ENCODE measurements around the gene F10. TPM values are rescaled to one million over a fixed set of nuclear protein-coding genes. Genes with fewer than 3 reads are reported as not detected.
"Not testable (repeated sequence)": the region's sequence is repeated elsewhere in the genome, so short reads cannot be mapped to it uniquely, and the experiment has no call there.

Gene F10
- total and polyA plus RNA-seq, 8 donors, result 1.1 to 59.4 (median 3.8) TPM

DNA sequence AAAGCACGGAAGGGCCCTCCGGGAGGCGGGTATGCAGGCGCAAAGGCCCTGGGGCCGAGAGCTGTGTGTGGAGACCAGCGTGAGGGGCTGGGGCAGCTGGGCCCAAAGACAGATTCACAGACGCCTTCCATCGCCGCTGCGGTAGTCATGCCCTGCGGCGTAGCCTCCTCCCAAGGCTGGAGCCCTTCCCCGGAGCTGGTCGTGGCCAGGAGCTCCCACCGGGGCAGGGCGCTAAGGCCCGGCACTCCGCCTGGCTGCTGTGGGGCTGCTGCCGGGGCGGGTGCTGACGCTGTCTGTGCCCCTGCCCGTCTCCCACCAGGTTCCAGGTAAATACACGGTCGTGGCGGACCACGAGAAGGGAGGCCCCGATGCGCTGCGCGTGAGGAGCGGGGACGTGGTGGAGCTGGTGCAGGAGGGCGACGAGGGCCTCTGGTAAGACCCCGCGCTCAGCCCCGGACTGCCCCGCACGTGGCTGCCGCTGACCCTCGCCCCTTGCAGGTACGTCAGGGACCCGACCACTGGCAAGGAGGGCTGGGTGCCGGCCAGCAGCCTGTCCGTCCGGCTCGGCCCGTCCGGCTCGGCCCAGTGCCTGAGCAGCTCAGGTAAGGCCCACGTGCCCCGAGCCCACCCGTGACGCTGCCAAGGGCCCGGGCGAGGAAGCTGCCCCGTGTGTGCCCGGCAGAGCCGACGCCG lies 26.4 kb upstream of the F10 start:
- H3K27me3 ChIP-seq, result no peaks in the 10 kb centered on the region
- no peak overlapping the region for H3K4me3 ChIP-seq
- ATAC-seq (no peak), DNase-seq (peak in 2 of 6 donors; percentile 34 to 78), FAIRE-seq (no peak)
- no peaks in the 10 kb centered on the region for H3K4me1 ChIP-seq
- TF ChIP-seq, protein P1, sequence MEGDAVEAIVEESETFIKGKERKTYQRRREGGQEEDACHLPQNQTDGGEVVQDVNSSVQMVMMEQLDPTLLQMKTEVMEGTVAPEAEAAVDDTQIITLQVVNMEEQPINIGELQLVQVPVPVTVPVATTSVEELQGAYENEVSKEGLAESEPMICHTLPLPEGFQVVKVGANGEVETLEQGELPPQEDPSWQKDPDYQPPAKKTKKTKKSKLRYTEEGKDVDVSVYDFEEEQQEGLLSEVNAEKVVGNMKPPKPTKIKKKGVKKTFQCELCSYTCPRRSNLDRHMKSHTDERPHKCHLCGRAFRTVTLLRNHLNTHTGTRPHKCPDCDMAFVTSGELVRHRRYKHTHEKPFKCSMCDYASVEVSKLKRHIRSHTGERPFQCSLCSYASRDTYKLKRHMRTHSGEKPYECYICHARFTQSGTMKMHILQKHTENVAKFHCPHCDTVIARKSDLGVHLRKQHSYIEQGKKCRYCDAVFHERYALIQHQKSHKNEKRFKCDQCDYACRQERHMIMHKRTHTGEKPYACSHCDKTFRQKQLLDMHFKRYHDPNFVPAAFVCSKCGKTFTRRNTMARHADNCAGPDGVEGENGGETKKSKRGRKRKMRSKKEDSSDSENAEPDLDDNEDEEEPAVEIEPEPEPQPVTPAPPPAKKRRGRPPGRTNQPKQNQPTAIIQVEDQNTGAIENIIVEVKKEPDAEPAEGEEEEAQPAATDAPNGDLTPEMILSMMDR (IDR thresholded peaks at IDR 0.05), result no peak
- H3K9me3 ChIP-seq, result no peaks in the 10 kb centered on the region
- no peak overlapping the region for H3K27ac ChIP-seq
- intact Hi-C loops (cut with DNase I), result no loop called here
- H3K36me3 ChIP-seq, result no peaks in the 10 kb centered on the region
- WGBS, 2 donors, result 93 to 94% methylated on average over 58 to 61 of the region's 61 CpGs

DNA sequence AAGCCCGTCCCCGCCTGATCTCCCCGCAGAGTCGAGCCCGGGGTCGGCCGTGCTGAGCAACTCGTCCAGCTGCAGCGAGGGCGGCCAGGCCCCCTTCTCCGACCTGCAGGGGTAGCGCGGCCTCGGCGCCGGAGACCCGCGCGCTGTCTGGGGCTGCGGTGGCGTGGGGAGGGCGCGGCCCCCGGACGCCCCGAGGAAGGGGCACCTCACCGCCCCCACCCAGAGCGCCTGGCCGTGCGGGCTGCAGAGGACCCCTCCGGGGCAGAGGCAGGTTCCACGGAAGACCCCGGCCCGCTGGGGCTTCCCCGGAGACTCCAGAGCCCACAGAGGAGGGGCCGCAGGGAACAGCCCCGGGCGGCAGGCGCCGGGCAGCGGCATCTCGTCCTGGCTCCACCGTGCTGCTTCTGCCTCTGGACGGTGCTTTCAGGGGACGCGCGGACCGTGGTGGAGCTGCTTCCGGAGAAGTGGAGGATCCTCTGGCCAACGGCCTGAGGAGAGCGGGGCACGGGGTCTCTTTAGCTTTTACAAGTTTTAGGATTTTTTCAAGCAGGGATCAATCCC lies 25.8 kb upstream of the F10 start:
- intact Hi-C loops (cut with DNase I), result no loop called here
- H3K4me1 ChIP-seq, result no peaks in the 10 kb centered on the region
- no peaks in the 10 kb centered on the region for H3K36me3 ChIP-seq
- TF ChIP-seq, protein P1 (IDR thresholded peaks at IDR 0.05), result no peak
- WGBS, 2 donors, result 93 to 95% methylated on average over 50 to 52 of the region's 52 CpGs
- H3K4me3 ChIP-seq, result no peak overlapping the region
- FAIRE-seq, result no peak
- H3K9me3 ChIP-seq, result no peaks in the 10 kb centered on the region
- no peaks in the 10 kb centered on the region for H3K27me3 ChIP-seq
- peak in 1 of 6 donors; percentile 50 for DNase-seq
- ATAC-seq, result no peak
- H3K27ac ChIP-seq, result no peak overlapping the region

DNA sequence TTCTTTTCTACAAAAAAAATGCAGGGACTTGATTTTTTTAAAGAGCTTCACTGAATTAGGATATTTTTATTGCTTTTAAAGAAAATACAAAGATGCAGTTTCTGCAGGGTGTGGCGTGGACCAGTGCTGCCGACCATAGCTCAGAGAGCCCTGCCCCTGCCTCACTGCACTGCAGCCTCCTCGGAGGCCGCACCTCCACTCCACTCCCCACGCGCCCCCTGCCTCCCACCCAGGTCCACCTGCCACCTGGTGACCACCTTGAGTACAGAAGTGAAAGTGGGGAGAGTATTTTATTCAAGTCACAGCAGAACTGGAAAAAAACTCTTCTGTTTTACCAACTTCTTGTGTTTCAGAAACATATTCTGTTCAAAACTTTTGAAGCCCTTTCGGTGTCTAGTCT lies 24.9 kb upstream of the F10 start:
- intact Hi-C loops (cut with DNase I), result no loop called here
- Histone ChIP-seq H3K27me3 (no peaks in the 10 kb centered on the region), H3K4me3 (no peak overlapping the region), H3K36me3 (no peaks in the 10 kb centered on the region), H3K4me1 (no peaks in the 10 kb centered on the region), H3K9me3 (no peaks in the 10 kb centered on the region), H3K27ac (no peak overlapping the region)
- DNase-seq (no peak), ATAC-seq (no peak), FAIRE-seq (no peak)
- TF ChIP-seq, protein P1 (IDR thresholded peaks at IDR 0.05), result no peak
- 94 to 95% methylated on average over 7 of the region's 7 CpGs for WGBS, 2 donors

DNA sequence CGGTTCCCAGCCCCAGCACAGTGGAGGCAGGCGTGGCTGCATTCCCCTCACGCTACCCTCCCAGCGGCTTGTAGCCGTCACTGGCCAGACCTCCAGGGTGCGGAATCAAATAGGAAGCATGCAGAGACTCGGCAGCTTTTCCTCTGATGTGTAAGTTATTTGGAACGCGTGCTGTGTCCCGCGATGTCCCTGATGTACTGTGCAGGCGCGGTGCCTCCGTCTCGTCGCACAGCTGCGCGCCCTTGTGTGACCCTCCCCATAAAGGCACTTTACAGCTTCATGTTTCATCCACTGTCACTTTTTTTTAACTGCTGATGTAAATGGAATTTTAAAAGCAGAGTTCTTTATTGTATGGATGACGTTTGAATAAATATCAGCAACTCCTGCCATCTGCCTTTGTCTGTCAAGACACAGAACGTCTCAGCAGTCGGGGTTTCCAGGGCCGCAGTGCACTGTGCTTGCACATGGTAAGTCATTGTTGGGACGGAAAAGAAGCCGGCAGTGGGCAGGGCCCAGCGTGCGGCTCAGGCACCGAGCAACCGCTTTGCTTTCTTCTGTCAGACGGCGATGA lies 24.4 kb upstream of the F10 start:
- Histone ChIP-seq H3K36me3 (no peaks in the 10 kb centered on the region), H3K4me3 (no peak overlapping the region), H3K9me3 (no peaks in the 10 kb centered on the region), H3K27me3 (no peaks in the 10 kb centered on the region), H3K4me1 (no peaks in the 10 kb centered on the region), H3K27ac (no peak overlapping the region)
- intact Hi-C loops (cut with DNase I), result no loop called here
- no peak for DNase-seq
- peak in 1 of 4 donors; percentile 6 for ATAC-seq
- TF ChIP-seq, protein P1 (IDR thresholded peaks at IDR 0.05), result no peak
- WGBS, 2 donors, result 85 to 87% methylated on average over 30 of the region's 30 CpGs
- no peak for FAIRE-seq

DNA sequence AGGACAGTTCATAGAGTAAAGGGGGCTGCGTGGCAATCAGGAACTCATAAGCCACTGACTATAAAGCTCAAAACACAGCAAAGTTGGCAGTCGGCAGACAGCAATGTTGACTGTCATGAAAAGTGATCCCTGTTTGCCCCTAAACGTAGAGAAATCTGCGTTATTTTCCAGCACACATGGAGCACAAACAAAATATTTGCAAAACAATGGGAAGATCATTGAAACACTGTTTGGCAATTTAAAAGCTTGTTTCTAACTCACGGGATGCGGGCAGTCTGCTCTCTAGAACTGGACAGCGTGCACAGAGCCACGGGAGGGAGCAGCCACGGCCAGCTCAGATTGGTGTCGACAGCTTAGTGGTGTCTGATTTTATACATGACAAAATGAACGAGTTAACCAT lies 23.5 kb upstream of the F10 start:
- H3K27ac ChIP-seq, result no peak overlapping the region
- no peaks in the 10 kb centered on the region for H3K36me3 ChIP-seq
- 84 to 88% methylated on average over 11 of the region's 11 CpGs for WGBS, 2 donors
- intact Hi-C loops (cut with DNase I), result no loop called here
- TF ChIP-seq, protein P1 (IDR thresholded peaks at IDR 0.05), result no peak
- DNase-seq (no peak), FAIRE-seq (no peak), ATAC-seq (no peak)
- H3K4me1 ChIP-seq, result no peaks in the 10 kb centered on the region
- H3K27me3 ChIP-seq, result no peaks in the 10 kb centered on the region
- H3K4me3 ChIP-seq, result no peak overlapping the region
- H3K9me3 ChIP-seq, result no peaks in the 10 kb centered on the region

DNA sequence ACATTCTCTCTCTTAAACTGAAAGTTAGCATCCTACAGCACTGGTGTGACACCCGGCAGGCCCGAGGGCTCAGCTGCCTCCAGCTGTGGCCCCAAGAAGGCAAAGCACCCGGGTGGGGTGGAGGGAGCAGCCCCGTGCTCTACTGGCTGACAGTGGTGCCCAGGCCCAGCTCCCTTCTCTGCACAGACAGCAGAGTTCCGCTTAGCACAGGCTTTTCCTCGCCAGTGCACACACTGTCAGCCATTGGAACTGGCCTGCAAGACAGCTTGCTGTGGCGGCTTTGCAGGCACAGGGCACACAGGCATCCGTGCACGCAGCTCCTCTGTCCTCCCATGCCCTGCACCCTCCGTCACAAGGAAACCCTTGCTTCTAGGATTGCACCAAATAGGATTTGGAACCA lies 20.3 kb upstream of the F10 start:
- H3K9me3 ChIP-seq; H3K4me3 ChIP-seq; H3K27ac ChIP-seq; H3K4me1 ChIP-seq; H3K36me3 ChIP-seq; FAIRE-seq; intact Hi-C loops (cut with DNase I); H3K27me3 ChIP-seq: not testable (repeated sequence)
- 57 to 62% methylated on average over 9 to 10 of the region's 10 CpGs for WGBS, 2 donors
- DNase-seq, result peak in 1 of 6 donors; percentile 29
- ATAC-seq, result peak in 3 of 4 donors; percentile 10 to 32 (median 12)
